GM23338 (cell line): ENCODE results near the gene OR2F1. TPM values are rescaled to one million over a fixed set of nuclear protein-coding genes. Genes with fewer than 3 reads are reported as not detected.

Experiments used
- ATAC-seq: fragments of 200-7000 bp; cut with Tn5 transposase; 3 replicates; pipeline ENCODE4 v1.9.1; 2020
- DNase-seq: peaks from one replicate; pipeline ENCODE4 v3.0.0-alpha.2; 2015; ENCODE audit warnings: low spot score
- H2AFZ ChIP-seq: fragments of 200-600 bp; sonication (generic); 2 replicates; pipeline ENCODE4 v1.8.0; 2016; ENCODE audit warnings: antibody characterized with exemption, mild to moderate bottlenecking, moderate library complexity
- H3F3A ChIP-seq: fragments of 200-600 bp; sonication (generic); replicated peaks from 2 replicates; pipeline ENCODE4 v1.8.0; 2017; ENCODE audit warnings: antibody characterized with exemption, mixed run types, low read depth
- H3K27ac ChIP-seq: fragments of 200-600 bp; sonication (generic); 2 replicates; pipeline ENCODE4 v1.6.1; 2016; ENCODE audit warnings: low read depth
- H3K27me3 ChIP-seq: fragments of 200-600 bp; sonication (generic); 2 replicates; pipeline ENCODE4 v1.8.0; 2016; ENCODE audit warnings: mild to moderate bottlenecking, mixed run types, moderate library complexity; ENCODE audit not compliant: insufficient read depth
- H3K36me3 ChIP-seq: fragments of 200-600 bp; sonication (generic); 2 replicates; pipeline ENCODE4 v1.8.0; 2016; ENCODE audit warnings: mild to moderate bottlenecking; ENCODE audit not compliant: insufficient read depth
- H3K4me1 ChIP-seq: fragments of 200-600 bp; sonication (generic); 2 replicates; pipeline ENCODE4 v1.8.0; 2016; ENCODE audit warnings: mild to moderate bottlenecking, moderate library complexity; ENCODE audit not compliant: insufficient read depth
- H3K4me2 ChIP-seq: fragments of 200-600 bp; sonication (generic); 2 replicates; pipeline ENCODE4 v1.7.1; 2017; ENCODE audit warnings: mixed run types
- H3K4me3 ChIP-seq: fragments of 200-600 bp; sonication (generic); 2 replicates; pipeline ENCODE4 v1.6.1; 2016; ENCODE audit warnings: mixed run types
- H3K79me2 ChIP-seq: fragments of 200-600 bp; sonication (generic); replicated peaks from 2 replicates; pipeline ENCODE4 v1.8.0; 2017; ENCODE audit warnings: mild to moderate bottlenecking; ENCODE audit not compliant: insufficient read depth
- H3K9me2 ChIP-seq: fragments of 200-600 bp; sonication (generic); 2 replicates; pipeline ENCODE4 v1.8.0; 2017; ENCODE audit not compliant: insufficient read depth
- H4K20me1 ChIP-seq: fragments of 200-600 bp; sonication (generic); replicated peaks from 2 replicates; pipeline ENCODE4 v1.8.0; 2017; ENCODE audit warnings: mild to moderate bottlenecking; ENCODE audit not compliant: insufficient read depth
- H3K27ac Mint-ChIP-seq: 2 replicates; pipeline ENCODE4 v1.8.0; 2020; ENCODE audit warnings: inconsistent platforms, mild to moderate bottlenecking, moderate library complexity, mixed read lengths
- H3K27me3 Mint-ChIP-seq: 3 replicates; pipeline ENCODE4 v1.8.0; 2022; ENCODE audit warnings: low read depth, mild to moderate bottlenecking, moderate library complexity, mixed read lengths, inconsistent platforms; ENCODE audit not compliant: insufficient read depth, poor library complexity
- H3K36me3 Mint-ChIP-seq: 3 replicates; pipeline ENCODE4 v1.8.0; 2021; ENCODE audit warnings: low read depth, mild to moderate bottlenecking, inconsistent platforms, moderate library complexity, mixed read lengths
- H3K4me1 Mint-ChIP-seq: 3 replicates; pipeline ENCODE4 v1.8.0; 2020; ENCODE audit warnings: mild to moderate bottlenecking, inconsistent platforms, mixed read lengths
- H3K4me3 Mint-ChIP-seq: 3 replicates; pipeline ENCODE4 v1.8.0; 2021; ENCODE audit warnings: moderate library complexity, mild to moderate bottlenecking, inconsistent platforms, mixed read lengths
- H3K9me3 Mint-ChIP-seq: 3 replicates; pipeline ENCODE4 v1.8.0; 2020; ENCODE audit warnings: moderate library complexity, mild to moderate bottlenecking, inconsistent platforms, mixed read lengths
- CREB1 ChIP-seq: fragments of 250-450 bp; sonication (Bioruptor Pico); IDR thresholded peaks from 2 replicates; pipeline ENCODE4 v1.5.0; 2020; ENCODE audit warnings: low read depth, mild to moderate bottlenecking, moderate library complexity
- CTCF ChIP-seq, 2 experiments: fragments of 200-600 bp in 1 of 2; sonication (generic) in 1 of 2; conservative IDR thresholded peaks; 2 replicates each; pipeline versions ENCODE4 v1.5.1 to v1.6.1; 2016 to 2017; ENCODE audit warnings: antibody characterized with exemption in 2 of 2, low read depth in 2 of 2, mild to moderate bottlenecking in 2 of 2, moderate library complexity in 1 of 2
- ETS1 ChIP-seq: IDR thresholded peaks from 2 replicates; pipeline ENCODE4 v1.6.1; 2016; ENCODE audit warnings: antibody characterized with exemption
- EZH2 ChIP-seq: fragments of 200-600 bp; sonication (generic); IDR thresholded peaks from one replicate; pipeline ENCODE4 v1.8.0; 2017; ENCODE audit warnings: antibody characterized with exemption, mild to moderate bottlenecking, low read depth; ENCODE audit not compliant: unreplicated experiment
- EZH2phosphoT487 ChIP-seq: fragments of 200-600 bp; sonication (generic); IDR thresholded peaks from one replicate; pipeline ENCODE4 v1.8.1; 2018; ENCODE audit warnings: antibody characterized with exemption; ENCODE audit not compliant: unreplicated experiment
- JUNB ChIP-seq: IDR thresholded peaks from one replicate; pipeline ENCODE4 v1.6.1; 2016; ENCODE audit warnings: antibody characterized with exemption; ENCODE audit not compliant: unreplicated experiment
- NANOG ChIP-seq: IDR thresholded peaks from 2 replicates; pipeline ENCODE4 v1.6.1; 2016; ENCODE audit warnings: antibody characterized with exemption, borderline replicate concordance
- POLR2AphosphoS5 ChIP-seq: IDR thresholded peaks from 2 replicates; pipeline ENCODE4 v1.6.1; 2016; ENCODE audit warnings: antibody characterized with exemption, low read depth
- REST ChIP-seq: IDR thresholded peaks from one replicate; pipeline ENCODE4 v1.6.1; 2018; ENCODE audit warnings: antibody characterized with exemption; ENCODE audit not compliant: unreplicated experiment
- ZNF114 ChIP-seq: fragments of 250-450 bp; sonication (Bioruptor Pico); IDR thresholded peaks from 2 replicates; pipeline ENCODE4 v1.5.0; 2020; ENCODE audit warnings: mild to moderate bottlenecking, moderate library complexity
- ZNF331 ChIP-seq: fragments of 250-450 bp; sonication (Bioruptor Pico); IDR thresholded peaks from 2 replicates; pipeline ENCODE4 v1.5.0; 2020; ENCODE audit warnings: low read depth, mild to moderate bottlenecking, moderate library complexity
- ZNF462 ChIP-seq: fragments of 250-450 bp; sonication (Bioruptor Pico); IDR thresholded peaks from 2 replicates; pipeline ENCODE4 v1.5.0; 2020; ENCODE audit warnings: mild to moderate bottlenecking, moderate library complexity
- polyA plus RNA-seq: library from polyadenylated mRNA; unstranded; fragments of >200 nt; fragmentation: Nextera tagmentation; extraction: Ambion mirVana; gene quantifications from 2 replicates; pipeline ENCODE4 v1.2.1, GENCODE V29; 2016
- total RNA-seq: library from RNA; depleted of rRNA; stranded (reverse); fragments of >200 nt; shearing (Covaris generic); gene quantifications from 2 replicates; pipeline ENCODE4 v1.2.3, GENCODE V29; 2014

The OR2F1 gene
- total and polyA plus RNA-seq, 2 experiments from 2014 or later: not detected

- no peak for TF ChIP-seq ZNF331
- no peak for TF ChIP-seq CTCF (conservative IDR thresholded peaks at IDR 0.05; ENCODE audit: low read depth in 2 of 2)
- no peak for TF ChIP-seq ZNF114 (CRISPR knock-in tag)
- TF ChIP-seq CREB1 (CRISPR knock-in tag): no peak
- no peak for TF ChIP-seq EZH2phosphoT487
- no peak for TF ChIP-seq JUNB
- TF ChIP-seq EZH2: no peak
- TF ChIP-seq REST: no peak
- TF ChIP-seq ZNF462 (CRISPR knock-in tag): no peak
- no peak for TF ChIP-seq NANOG
- TF ChIP-seq POLR2AphosphoS5: no peak
- TF ChIP-seq ETS1: no peak
- Histone ChIP-seq H3K27me3 (no peaks in the 10 kb centered on the region), H3F3A (no peaks in the 10 kb centered on the region), H3K4me1 (no peaks in the 10 kb centered on the region), H4K20me1 (no peaks in the 10 kb centered on the region), H3K4me2 (no peak overlapping the region), H3K79me2 (no peaks in the 10 kb centered on the region), H2AFZ (no peak overlapping the region), H3K9me2 (peaks cover 6% of the 10 kb centered on the region; the same call in 1 of the 2 replicates), H3K4me3 (no peak overlapping the region), H3K36me3 (no peaks in the 10 kb centered on the region), H3K27ac (no peak overlapping the region)
- Mint-ChIP-seq H3K27me3 (no peaks in the 10 kb centered on the region), H3K36me3 (no peaks in the 10 kb centered on the region), H3K27ac (no peak overlapping the region), H3K4me3 (no peak overlapping the region), H3K4me1 (no peaks in the 10 kb centered on the region), H3K9me3 (no peaks in the 10 kb centered on the region)
- DNase-seq (no peak), ATAC-seq (no peak)
These were observed 46.9 kb downstream of the OR2F1 start for GRCh38 chr7:144001543-144001942.
